DOHH2 (cell line): ENCODE data around the gene CSF2RB.

ENCODE experiments used
- CTCF ChIP-seq: fragments of 200-600 bp; sonication (generic); IDR thresholded peaks from one replicate; pipeline ENCODE4 v1.5.1; 2014; ENCODE audit warnings: antibody characterized with exemption, mild to moderate bottlenecking, low read depth, low read length; ENCODE audit not compliant: poor library complexity, severe bottlenecking
- EZH2phosphoT487 ChIP-seq: fragments of 200-600 bp; sonication (generic); IDR thresholded peaks from 2 replicates; pipeline ENCODE4 v1.6.1; 2017; ENCODE audit warnings: borderline replicate concordance, mild to moderate bottlenecking, antibody characterized with exemption, low read length, moderate library complexity, mixed read lengths

- TF ChIP-seq CTCF (no peak), EZH2phosphoT487 (no peak)
Measured at GRCh38 chr22:36976606-36977005, 63.2 kb downstream of the CSF2RB start.
